SU-DHL-6 (cell line): ENCODE data around the gene RFLNA.

Source experiments
- H2AFZ ChIP-seq: fragments of 200-600 bp; sonication (generic); 2 replicates; pipeline ENCODE4 v1.6.1; 2014; ENCODE audit warnings: low read depth, mild to moderate bottlenecking, moderate library complexity, mixed read lengths, antibody characterized with exemption, low read length; ENCODE audit not compliant: severe bottlenecking
- H3F3A ChIP-seq: fragments of 200-600 bp; shearing (Covaris generic); 2 replicates; pipeline ENCODE4 v1.6.0; 2016; ENCODE audit warnings: antibody characterized with exemption, mild to moderate bottlenecking; ENCODE audit not compliant: insufficient read depth
- H3K27ac ChIP-seq: fragments of 200-600 bp; sonication (generic); 2 replicates; pipeline ENCODE4 v1.5.1; 2016; ENCODE audit warnings: low read depth, mild to moderate bottlenecking, low read length, moderate library complexity, mixed read lengths
- H3K27me3 ChIP-seq: fragments of 200-600 bp; sonication (generic), shearing (Covaris generic); 2 replicates; pipeline ENCODE4 v1.6.0; 2014; ENCODE audit warnings: mild to moderate bottlenecking, low read length
- H3K36me3 ChIP-seq: fragments of 200-600 bp; sonication (generic); 2 replicates; pipeline ENCODE4 v1.6.1; 2014; ENCODE audit warnings: mild to moderate bottlenecking, low read length, mixed read lengths
- H3K4me2 ChIP-seq: fragments of 300-600, 200-600 bp; shearing (Covaris generic), sonication (generic); 2 replicates; pipeline ENCODE4 v1.6.0; 2014; ENCODE audit warnings: low read length, low read depth, mild to moderate bottlenecking; ENCODE audit not compliant: poor library complexity, severe bottlenecking
- H3K4me3 ChIP-seq: fragments of 200-600 bp; sonication (generic); 2 replicates; pipeline ENCODE4 v1.5.1; 2014; ENCODE audit warnings: antibody characterized with exemption, low read length, mild to moderate bottlenecking, mixed read lengths; ENCODE audit not compliant: insufficient read depth, poor library complexity, severe bottlenecking
- H3K79me2 ChIP-seq: fragments of 200-600 bp; sonication (generic); 2 replicates; pipeline ENCODE4 v1.6.1; 2014; ENCODE audit warnings: mild to moderate bottlenecking, low read length, moderate library complexity; ENCODE audit not compliant: insufficient read depth
- H3K9ac ChIP-seq: fragments of 200-600 bp; sonication (generic); 2 replicates; pipeline ENCODE4 v1.7.0; 2014; ENCODE audit warnings: mild to moderate bottlenecking, low read length
- H3K9me2 ChIP-seq: fragments of 200-600 bp; sonication (generic); replicated peaks from 2 replicates; pipeline ENCODE4 v1.6.1; 2014; ENCODE audit warnings: low read length; ENCODE audit not compliant: insufficient read depth
- H3K9me3 ChIP-seq: fragments of 200-600 bp; sonication (generic); 2 replicates; pipeline ENCODE4 v1.6.1; 2014; ENCODE audit warnings: low read length, mixed read lengths; ENCODE audit not compliant: insufficient read depth
- H4K20me1 ChIP-seq: fragments of 200-600 bp; sonication (generic); 2 replicates; pipeline ENCODE4 v1.6.1; 2014; ENCODE audit warnings: low read depth, mild to moderate bottlenecking, antibody characterized with exemption, low read length, moderate library complexity, mixed read lengths
- EZH2phosphoT487 ChIP-seq: fragments of 200-600 bp; sonication (generic), shearing (Covaris generic); conservative IDR thresholded peaks from 2 replicates; pipeline ENCODE4 v1.6.1; 2018; ENCODE audit warnings: mild to moderate bottlenecking, antibody characterized with exemption, low read length, moderate library complexity, mixed read lengths
- TF ChIP-seq, protein P1 (sequence below): fragments of 200-600 bp; sonication (generic); IDR thresholded peaks from one replicate; pipeline ENCODE4 v1.5.1; 2017; ENCODE audit warnings: antibody characterized with exemption, mild to moderate bottlenecking, low read length, moderate library complexity; ENCODE audit not compliant: insufficient read depth, poor library complexity, severe bottlenecking

Gene RFLNA, protein sequence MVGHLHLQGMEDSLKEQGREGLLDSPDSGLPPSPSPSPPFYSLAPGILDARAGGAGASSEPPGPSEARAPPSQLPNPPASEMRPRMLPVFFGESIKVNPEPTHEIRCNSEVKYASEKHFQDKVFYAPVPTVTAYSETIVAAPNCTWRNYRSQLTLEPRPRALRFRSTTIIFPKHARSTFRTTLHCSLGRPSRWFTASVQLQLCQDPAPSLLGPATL

DNA sequence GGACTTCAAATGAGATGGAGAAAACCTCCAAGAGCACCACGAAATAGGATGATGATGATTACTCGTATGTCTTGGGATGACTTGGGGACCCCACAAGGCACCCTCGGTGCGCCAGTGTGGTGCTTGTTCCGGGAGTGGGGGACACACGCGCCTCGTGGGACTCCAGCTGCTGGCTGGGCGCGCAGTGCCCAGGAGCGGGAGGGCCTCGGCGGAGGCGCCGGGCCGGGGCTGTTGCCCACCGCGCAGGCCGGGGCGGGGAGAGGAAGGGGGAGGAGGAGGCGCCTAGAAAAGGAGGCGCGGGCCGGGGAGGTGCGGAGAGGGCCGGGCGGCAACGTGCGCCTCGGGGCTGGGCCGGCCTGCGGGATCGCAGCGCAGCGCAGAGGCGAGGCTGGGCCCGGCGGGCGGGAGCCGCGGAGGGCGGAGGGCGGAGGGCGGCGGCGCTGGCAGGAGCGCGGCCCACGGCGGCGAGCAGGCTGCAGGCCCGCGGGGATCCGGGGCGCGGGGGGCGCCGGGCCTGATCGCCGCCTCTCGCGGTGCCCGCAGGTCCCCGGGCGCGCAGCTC lies at the start of gene RFLNA:
TSS of gene RFLNA (plus strand) at position 314 of the 562 bp plus-strand sequence. CDS start 337 bp downstream, outside the sequence.
- TF ChIP-seq, protein P1, sequence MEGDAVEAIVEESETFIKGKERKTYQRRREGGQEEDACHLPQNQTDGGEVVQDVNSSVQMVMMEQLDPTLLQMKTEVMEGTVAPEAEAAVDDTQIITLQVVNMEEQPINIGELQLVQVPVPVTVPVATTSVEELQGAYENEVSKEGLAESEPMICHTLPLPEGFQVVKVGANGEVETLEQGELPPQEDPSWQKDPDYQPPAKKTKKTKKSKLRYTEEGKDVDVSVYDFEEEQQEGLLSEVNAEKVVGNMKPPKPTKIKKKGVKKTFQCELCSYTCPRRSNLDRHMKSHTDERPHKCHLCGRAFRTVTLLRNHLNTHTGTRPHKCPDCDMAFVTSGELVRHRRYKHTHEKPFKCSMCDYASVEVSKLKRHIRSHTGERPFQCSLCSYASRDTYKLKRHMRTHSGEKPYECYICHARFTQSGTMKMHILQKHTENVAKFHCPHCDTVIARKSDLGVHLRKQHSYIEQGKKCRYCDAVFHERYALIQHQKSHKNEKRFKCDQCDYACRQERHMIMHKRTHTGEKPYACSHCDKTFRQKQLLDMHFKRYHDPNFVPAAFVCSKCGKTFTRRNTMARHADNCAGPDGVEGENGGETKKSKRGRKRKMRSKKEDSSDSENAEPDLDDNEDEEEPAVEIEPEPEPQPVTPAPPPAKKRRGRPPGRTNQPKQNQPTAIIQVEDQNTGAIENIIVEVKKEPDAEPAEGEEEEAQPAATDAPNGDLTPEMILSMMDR = no peak
- Histone ChIP-seq H3K36me3 (no peaks in the 10 kb centered on the region), H3K79me2 (no peaks in the 10 kb centered on the region), H3K27me3 (no peaks in the 10 kb centered on the region), H2AFZ (no peak within 1 kb of the TSS), H3K9me2 (no peaks in the 10 kb centered on the region), H3K9ac (no peak within 1 kb of the TSS), H3F3A (no peaks in the 10 kb centered on the region), H3K4me3 (no peak within 1 kb of the TSS), H4K20me1 (no peaks in the 10 kb centered on the region), H3K27ac (no peak within 1 kb of the TSS), H3K9me3 (no peaks in the 10 kb centered on the region), H3K4me2 (no peak within 1 kb of the TSS)

DNA sequence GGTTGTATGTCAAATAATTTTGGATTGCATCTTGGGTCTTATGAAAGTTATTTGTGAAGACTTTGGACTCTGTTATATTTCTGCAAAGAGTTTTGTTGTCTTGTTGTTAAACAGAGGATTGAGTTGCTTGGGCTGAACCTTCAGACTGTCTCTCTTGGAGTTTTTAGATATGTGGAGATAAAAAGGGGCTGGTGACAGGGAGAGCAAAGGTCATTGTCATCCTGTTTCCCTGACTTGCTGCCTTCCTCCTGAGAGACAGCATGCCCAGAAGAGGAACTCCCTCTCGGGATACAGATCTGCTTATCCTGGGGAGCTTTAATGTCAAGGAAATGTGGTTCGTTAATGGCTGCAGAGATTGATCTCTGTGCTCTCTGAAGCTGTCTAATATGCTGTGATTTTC lies 47.6 kb upstream of the RFLNA start:
- Histone ChIP-seq H2AFZ (no peak overlapping the region), H3K36me3 (no peaks in the 10 kb centered on the region), H3K9me3 (no peaks in the 10 kb centered on the region), H4K20me1 (no peaks in the 10 kb centered on the region), H3K4me2 (no peak overlapping the region), H3K27me3 (no peaks in the 10 kb centered on the region), H3F3A (no peaks in the 10 kb centered on the region), H3K9me2 (no peaks in the 10 kb centered on the region), H3K27ac (no peak overlapping the region), H3K9ac (no peak overlapping the region), H3K4me3 (no peak overlapping the region), H3K79me2 (no peaks in the 10 kb centered on the region)
- TF ChIP-seq, protein P1 = no peak
- TF ChIP-seq EZH2phosphoT487 = no peak

DNA sequence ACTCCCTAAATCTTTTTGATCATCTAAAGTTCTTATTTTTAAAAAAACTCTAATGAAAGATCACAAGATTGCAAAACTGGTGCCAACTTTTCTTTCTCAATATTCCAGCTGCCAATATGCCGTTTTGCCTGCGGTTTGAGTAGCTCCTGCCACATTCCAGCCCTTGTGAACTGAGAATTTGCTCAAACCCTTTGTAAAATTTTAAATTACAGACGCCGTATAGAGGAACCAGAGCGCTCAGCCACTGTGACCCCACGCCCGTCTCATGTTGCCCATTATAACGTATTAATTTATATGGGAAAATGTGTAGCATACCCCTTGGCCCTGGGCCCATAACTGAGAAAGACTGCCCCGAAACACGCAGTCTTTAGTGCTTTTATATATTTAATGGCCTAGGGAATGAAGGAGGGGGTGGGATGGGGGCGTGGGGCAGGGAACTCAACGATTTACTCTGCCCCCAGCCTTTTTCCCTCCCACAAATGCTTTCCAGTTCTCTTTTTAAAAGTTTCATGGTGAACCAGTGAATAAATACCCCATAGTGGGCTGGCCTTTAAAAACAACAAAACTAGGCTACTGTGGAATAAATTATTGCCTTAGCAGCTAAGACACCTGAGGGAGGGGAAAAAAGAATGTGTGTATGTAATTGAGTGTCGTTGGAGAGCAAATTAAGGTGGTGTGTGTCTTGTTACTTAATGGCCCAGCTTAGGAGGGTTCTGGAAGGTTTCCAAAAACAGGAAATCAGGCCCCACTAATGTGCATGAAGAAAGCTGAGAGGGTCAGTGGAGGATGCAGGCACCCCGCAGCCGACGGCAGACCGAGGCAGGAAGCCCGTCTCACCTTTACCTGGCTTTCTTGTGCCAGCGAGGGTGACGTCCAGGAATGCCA lies 45.7 kb upstream of the RFLNA start:
- H4K20me1 ChIP-seq = no peaks in the 10 kb centered on the region
- H3F3A ChIP-seq = no peaks in the 10 kb centered on the region
- H3K9me3 ChIP-seq = no peaks in the 10 kb centered on the region
- TF ChIP-seq EZH2phosphoT487 = no peak
- TF ChIP-seq, protein P1 = no peak
- no peaks in the 10 kb centered on the region for H3K79me2 ChIP-seq
- H3K4me3 ChIP-seq = no peak overlapping the region
- no peak overlapping the region for H3K27ac ChIP-seq
- no peak overlapping the region for H3K9ac ChIP-seq
- no peaks in the 10 kb centered on the region for H3K36me3 ChIP-seq
- H3K4me2 ChIP-seq = no peak overlapping the region
- H3K9me2 ChIP-seq = no peaks in the 10 kb centered on the region
- H3K27me3 ChIP-seq = no peaks in the 10 kb centered on the region
- no peak overlapping the region for H2AFZ ChIP-seq
